ENCODE data around the gene ANKRD28.
A peak's percentile ranks its signal among the peaks of the same experiment; 100 is the strongest.
"Not testable (repeated sequence)": the region's sequence is repeated elsewhere in the genome, so short reads cannot be mapped to it uniquely, and the experiment has no call there.

Gene ANKRD28

DNA sequence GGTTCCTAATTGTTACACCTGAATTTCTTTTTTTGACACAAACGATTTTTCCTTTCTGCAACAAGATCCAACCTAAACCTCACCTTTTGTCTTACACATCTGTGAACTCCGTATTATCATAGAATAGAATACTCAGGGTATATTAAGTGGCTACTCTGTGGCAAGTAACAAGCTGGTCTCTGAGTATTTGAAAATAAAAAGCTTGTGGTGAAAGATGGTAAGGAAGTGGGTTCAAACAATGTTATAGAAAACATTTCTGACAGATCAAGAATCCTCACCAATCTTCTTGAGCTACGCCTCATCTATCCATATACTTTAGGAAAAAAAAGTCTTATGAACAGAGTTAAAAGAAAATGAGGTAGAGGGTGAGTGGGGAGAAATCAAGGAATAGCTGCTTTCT, 3.5 kb upstream of the ANKRD28 start:
- no peak for DNase-seq

DNA sequence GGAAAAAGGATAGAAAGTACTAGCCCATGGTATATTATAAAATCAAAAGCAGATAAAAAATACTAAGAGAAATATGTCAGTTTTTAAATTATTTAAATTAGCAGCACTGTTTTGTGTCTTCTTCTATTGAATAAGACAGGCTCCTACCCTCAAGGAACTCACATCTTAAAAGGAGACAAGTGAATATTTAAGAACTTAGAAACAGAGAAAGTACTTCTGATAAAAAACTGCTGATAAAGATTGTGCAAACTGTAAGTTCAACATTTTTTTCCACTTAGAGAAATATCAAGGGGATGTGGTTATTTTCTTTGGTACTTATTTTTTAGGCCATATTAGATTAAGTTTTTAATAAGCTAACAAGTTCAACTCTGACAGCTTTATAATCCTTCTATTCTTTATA, 3.0 kb upstream of the ANKRD28 start:
- DNase-seq, result no peak

DNA sequence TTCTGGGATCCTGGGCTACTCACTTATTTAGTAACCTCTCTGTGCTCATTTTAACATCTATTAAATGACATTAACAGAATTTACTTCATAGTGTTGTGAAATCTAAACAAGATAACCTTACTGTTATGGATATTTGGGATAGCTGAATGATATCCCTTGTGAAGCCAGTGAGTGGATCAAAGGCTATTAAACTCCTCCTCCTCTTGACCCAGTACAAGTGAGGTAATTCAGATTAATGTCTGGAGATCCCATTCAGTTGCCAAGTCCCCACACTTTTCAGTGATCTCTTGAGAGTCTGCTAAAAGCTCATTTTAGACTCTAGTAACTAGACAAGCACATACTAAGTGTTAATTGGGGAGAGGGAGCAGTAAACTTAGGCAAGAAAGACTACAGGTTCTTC, 2.5 kb upstream of the ANKRD28 start:
- no peak for DNase-seq

DNA sequence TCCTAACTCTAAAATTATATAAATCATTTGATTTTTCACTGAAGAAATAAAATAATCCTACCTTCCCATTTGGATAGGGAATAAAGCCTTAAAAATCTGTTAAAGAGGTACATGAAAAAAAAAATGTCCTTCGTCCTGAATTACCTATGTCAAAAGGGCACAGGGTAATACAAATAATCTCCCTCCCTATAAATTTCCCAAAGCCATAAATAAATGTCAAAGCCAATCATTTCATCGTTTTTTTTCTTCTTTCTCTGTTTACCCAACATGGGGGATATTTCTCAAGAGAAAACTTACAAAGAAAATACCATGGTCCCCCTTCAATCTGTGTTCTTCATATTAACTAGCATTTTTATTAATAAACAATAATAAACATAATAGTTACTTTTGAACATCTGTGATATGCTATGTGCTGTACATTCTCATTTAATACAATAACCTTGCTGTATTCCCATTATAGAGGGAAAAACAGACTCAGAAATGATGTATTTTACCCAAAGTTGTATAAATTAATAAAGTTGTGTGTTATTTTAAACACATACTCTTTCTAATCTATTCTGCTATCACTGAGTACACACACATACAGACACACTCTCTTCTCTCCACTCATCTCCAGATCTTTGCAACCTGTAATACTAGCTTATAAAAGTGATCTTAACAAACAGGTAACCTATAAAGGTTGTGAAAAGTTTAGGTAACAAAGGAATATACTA, 910 bp upstream of the ANKRD28 start:
- DNase-seq, result no peak

DNA sequence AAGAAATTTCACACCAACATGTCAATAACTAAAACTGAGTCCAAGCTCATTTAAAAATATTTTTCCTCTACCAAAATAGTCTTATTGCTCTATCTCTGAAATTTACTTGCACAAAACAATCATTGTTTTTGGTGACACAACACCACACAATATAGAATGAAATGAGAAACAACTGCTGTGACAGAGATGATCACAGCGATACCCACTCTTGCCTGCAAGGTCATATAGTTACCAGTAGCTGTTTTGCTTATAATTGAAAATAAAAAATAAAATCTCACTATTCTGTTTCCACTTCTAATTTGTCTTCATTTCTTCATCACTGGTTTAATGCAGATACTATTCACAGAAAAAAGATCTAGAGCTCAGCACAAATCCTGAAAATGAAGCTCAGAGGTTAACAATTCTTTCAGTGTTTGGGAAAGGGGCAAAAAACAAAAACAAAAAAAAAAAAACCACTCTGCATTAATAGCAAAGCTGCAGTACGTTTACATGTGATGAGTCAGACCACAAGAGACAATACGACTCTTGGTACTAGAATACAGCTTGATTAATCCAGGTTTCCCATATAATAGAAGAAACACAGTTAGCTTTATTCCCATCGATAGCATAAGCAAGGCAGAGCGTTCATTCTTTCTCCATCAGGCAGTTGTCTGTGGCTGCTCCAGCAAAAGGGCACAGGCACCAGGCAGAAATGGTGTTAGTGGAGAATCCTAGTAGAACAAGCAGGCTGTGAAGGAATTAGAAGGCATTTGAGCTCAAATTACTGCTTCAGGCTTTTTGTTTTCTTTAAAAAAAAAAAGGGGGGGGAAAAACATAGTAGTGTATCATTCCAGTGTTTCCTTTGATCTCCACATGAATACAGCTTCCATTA, 773 bp downstream of the ANKRD28 start:
- DNase-seq, result peak in 1 of 5 donors; percentile 41

DNA sequence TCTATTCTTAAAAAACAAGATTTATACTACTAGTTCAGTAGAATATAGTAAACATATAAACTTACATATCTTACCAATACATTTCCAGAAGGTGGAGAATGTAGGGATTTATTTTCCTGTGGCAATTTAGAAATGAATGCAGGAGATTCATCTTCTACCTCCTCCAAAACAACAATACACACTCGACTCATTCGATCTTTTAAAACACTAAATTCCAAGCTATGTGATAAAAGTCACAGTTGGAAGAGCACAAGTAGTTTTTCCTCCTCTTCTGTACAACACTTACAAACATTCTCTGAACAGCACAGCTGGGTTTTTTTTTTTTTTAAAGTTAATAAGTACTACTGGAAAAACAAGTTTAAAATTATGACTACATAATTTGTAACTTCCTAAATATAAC, 1.4 kb downstream of the ANKRD28 start:
- no peak for DNase-seq

DNA sequence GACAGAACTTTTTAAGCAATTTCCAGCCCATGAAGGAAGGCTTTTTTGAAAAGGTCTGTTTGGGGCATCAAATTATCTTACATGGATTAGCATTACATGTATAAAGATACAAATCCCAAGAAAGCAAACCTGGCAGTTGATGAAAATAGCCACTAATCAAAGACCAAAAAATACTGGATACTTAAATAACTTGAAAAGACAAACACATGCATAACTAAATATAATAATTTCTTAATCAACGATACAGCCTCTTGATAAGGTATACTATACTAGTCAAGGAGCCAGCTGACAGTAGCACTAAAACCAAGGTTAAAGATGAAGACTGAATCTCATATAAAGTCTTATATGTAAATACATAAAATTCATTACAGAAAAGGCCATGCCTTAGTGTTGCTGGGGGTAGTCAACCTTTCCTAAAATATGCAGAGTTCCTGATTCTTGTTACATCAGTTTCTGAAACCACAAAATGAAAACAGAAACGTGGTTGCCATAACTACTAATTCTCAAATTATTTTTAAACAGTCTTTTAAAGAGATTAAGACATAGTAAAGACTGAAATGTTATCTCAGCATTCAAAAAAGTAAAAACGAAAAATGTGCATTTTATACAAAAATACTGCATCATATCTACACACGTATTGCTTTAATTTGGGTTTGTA, 2.0 kb downstream of the ANKRD28 start:
- peak in 1 of 5 donors; percentile 63 for DNase-seq

DNA sequence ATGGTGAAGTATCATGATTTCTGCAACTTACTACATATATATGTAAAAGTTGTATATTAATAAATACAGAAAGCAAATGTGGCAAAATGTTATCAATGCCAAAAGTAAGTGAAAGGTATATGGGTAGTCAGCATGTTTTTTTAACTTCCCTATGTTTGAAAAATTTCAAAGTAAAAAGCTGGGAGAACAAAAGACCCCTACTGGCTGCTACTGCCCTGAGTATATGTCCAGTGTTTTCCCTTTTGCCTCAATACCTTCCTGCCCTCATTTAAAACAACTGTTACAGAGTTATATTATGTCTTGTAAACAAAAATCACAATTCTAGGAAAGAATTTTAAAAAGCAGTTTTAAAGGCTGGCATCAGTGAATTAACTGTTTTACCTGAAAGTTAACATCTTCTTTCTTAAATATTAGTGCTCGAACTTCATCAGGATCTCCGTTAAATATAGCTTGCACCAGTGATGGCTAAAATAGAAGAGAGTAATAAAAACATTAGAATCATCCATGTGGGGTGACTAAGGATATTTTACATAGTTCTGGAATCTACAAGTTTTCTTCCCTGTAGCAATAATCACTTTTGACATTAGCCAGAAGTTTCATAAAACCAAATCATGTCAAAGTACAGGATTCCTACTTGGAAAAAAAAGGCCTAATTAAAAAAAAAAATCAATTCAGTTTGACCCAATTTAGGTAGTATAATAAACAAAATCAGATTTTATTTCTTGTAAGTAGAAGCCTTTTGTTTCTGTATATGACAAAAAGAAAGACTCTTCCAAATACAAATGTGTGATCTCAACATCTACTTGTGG, 2.7 kb downstream of the ANKRD28 start:
- no peak for DNase-seq

DNA sequence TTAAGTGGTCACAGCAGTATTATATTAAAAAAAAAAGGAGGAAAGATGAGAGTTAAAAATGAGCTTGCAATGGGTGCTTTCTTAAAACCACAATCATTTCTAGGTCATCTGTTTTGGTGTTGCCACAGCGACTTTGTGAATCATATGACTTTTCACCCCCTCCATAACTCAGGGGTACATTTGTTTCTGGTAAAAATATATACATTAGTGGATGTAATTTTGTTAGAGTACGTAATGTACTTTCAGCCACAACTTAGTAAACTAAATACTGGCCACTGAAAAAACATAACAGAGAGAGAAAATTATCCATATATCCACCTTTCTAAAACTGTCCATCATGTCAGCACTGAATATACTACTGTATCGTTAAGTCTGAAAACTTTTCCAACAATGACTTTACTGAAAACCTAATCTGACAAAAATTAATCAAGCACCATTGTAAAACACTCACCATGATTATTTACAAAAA, 3.4 kb downstream of the ANKRD28 start:
- DNase-seq, result peak in 2 of 5 donors; percentile 9 to 48

DNA sequence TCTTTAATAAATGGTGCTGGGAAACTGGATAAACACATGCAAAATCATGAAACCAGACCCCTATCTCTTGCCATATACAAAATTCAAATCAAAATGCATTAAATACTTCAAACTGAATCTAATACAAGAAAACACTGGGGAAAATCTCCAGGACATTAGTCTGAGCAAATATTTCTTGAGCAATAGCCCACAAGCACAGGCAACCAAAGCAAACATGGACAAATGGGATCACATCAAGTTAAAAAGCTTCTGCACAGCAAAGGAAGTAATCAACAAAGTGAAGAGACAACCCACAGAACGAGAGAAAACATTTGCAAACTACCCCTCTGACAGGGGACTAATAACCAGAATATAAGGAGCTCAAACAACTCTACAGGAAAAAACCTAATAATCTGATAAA, 6.3 kb downstream of the ANKRD28 start:
- DNase-seq, result no peak

DNA sequence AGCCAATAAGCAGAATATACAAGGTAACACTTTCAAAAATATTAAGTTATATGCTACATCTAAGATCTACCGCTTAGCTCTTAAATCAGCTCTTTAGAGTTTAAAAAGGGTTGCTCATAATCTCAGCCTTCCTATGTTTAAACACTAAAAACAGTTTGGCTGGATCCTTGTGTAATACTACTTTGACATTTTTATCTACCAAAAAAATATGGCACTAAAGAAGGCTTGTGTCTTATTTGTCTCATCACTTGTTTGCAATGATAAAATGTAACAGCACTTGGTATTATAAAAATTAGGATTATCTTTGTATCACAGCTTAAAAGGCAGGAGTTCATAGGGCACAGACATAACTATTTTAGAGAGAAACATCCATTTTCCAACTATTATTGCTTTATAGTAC, 9.8 kb downstream of the ANKRD28 start:
- no peak for DNase-seq

DNA sequence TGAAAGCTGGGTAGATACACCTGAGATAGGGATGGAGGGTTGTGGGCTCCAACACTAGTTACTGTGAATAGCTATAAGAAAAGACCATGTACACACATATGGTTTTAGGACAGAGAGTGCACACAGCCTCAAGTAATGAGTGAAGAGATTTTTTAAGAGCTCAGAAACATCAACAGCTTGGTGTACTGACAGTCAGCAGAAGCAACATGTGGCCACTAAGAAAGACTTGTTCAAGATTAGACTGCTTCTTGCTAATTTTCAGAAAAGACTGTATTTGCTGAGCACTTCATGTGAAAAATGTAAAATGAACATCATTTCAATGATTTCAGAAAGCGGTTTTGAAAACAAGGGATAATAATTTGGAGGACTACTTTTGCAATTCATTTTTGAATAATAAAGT, 10.3 kb downstream of the ANKRD28 start:
- DNase-seq, result no peak

DNA sequence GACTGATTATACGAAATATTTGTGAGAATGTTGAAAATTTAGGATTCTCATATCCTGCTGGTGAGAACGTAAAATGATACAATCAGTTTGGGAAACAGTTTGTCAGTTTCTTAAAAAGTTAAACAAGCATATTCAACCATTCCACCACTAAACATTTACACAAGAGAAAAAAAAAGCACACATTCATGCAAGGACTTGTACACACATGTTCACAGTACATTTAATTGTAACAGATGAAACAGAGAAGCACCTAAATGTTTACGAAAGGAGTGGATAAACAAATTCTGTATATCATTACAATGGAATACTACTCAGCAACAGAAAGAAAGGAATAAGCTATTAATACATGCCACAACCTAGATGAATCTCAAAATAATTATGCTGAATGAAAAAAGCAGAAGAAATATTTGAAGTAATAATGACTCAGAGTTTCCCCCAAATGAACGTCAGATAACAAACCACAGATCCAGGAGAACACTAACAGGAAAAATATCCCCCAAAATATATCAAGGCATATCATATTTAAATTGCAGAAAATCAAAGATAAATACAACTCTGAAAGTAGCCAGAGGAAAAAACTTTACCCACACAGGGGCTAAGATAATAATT, 14.3 kb downstream of the ANKRD28 start:
- no peak for DNase-seq

DNA sequence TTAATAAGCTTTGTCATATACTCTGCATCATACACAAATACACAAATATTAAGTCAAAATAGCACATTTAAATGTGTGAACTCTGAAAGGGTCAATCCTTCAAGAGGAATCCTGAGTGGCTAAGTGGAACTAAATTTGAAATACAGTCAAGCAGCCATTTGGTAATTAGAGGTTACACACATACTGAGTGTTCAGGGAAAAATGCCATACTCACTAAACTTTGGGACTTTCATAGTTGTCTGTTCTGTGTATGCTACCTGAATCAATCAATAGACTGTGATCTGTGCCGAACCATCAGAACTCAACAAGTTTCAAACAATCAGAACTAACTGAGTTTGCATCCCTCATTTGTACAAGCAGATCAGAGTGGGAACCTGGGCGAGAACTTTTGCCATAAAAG, 15.3 kb downstream of the ANKRD28 start:
- DNase-seq, result no peak

DNA sequence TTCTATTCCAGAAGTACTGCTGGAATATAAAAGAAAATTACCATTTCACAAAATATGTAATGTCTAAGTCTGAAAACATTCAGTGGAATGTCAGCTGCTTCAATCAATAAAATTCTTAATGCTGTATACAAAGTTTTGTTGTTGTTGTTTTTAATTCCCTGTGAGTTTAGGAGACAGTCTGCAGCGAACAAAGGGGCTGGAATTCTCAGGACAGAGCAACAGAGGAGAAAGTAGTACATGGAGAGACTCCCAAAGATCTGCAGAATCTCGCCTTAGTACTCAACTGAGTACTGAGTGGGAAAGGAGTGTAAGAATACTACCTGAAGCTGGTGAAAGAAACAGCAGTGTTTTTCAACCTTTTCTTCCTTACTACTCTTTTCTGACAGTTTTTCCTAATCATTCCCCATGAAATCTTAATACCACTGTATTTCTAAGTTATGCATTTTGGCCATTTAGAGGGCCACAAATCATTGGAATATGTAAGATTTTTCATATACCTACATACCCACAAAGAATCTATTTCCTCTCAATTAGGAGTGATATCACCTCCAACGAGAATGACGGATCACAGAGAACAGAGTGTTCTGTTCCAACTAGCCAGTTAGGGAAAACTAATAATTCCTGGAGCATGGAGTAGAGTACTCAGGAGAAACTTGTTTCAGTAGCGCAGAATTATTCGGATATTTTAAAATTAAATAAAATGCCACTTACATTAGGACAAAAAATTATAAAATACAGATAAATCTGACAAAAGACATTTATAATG, 16.0 kb downstream of the ANKRD28 start:
- DNase-seq, result no peak

DNA sequence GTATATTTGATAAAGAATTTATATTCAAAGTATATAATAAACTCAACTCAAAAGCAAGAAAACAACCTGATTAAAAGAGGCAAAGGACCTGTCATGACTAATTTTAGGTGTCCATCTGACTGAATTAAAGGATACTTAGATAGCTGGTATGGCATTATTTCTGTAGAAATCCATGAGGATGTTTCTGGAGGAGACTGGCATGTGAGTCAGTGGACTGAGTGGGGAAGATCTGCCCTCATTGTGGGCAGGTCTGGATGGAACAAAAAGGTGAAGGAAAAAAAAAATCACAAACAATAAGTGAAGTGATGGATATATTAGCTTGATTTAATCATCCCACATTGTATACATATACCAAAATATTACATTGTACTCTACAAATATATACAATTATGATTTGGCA, 16.6 kb downstream of the ANKRD28 start:
- no peak for DNase-seq

DNA sequence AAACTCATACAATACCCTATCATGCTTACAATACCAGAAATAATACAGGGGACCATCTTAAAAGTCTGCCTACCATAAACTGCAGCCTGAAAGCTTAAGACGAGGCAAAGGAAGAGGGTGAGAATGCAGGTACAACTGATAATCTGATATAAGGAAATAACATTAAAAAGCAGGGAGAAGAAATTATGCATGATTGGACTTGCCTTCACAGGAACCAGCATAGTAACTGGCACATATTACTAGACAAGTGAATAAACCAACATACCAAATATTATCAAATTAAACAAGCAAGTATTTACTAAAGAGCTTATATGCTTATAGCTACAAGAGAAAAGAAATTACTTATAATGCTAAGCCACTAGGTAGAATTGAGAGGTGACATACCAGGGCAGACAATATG, 18.7 kb downstream of the ANKRD28 start:
- DNase-seq, result no peak

DNA sequence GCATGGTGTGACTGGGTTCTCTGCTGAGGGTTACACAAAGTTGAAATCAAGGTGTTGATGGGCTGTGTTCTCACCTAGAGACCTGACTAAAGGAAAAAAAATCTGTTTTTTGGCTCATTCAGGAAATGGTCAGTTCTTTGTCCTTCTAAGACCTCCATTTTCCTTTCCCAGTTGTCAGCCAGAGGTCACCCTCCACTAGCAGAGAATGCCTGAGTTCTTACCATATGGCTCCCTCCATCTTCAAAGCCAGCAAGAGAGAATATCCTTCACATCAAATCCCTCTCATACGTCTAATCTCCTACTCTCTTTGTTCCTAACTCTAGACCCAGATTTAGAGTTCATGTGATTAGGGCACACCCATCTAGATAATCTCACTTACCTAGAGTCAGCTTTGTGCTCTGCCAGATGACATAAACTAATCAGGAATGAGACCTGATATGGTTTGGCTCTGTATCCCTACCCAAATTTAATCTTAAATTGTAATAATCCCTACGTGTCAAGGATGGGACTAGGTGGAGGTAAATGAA, 19.4 kb downstream of the ANKRD28 start:
- no peak for DNase-seq

DNA sequence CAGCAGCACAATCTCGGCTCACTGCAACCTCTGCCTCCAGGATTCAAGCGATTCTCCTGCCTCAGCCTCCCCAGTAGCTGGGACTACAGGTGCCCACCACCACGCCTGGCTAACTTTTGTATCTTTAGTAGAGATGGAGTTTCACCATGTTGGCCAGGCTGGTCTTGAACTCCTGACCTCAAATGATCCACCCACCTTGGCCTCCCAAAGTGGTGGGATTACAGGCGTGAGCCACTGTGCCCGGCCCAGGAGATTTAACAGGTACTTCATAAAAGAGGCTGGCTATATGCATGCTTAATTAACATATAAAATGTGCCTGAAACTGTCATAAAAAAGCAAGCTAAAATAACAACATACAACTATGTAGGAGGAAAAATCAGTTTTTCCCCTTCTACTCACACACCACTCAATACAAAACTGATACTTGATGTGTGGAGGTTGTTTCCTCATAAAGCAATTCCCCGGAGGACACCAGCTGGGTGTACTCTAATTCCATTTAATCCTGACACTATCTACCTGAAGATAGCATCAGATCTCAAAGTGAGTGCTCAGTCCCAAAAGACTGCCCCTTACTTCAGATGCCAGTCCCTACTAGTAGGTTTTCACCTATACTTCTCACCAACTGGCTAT, 22.7 kb downstream of the ANKRD28 start:
- DNase-seq, result not testable (repeated sequence)

DNA sequence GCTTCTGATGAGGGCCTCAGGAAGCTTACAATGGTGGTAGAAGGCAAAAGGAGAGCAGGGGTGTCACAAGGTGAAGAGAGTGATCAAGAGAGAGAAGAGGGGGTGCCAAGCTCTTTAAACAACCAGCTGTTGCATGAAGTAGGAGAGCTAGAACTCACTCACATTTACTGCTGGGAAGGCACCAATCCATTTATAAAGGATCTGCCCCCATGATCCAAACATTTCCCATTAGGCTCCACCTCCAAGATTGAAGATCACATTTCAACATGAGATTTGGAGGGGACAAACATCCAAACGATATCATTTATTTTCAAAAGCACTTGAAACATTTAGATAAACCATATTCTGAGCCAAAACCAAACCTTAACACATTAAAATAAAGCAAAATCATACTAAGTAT, 26.3 kb downstream of the ANKRD28 start:
- no peak for DNase-seq

All from T-helper 1 cell (primary cell).